Right atrium auricular region (tissue), 2 donors: ENCODE data around the gene C19orf67. TPM values are rescaled to one million over a fixed set of nuclear protein-coding genes. Genes with fewer than 3 reads are reported as not detected.

Source experiments
- DNase-seq: peaks from one replicate; pipeline ENCODE4 v3.0.0-alpha.2; 2019; ENCODE audit warnings: low spot score
- H3K27ac ChIP-seq, 2 donors: fragments of 200-600 bp; sonication (generic); 1 replicate in 1 of 2; 2 replicates in 1 of 2; pipeline ENCODE4 v1.5.1; 2016 to 2019
- H3K27me3 ChIP-seq, 2 donors: fragments of 200-600 bp; sonication (generic); one replicate each; pipeline versions ENCODE4 v1.5.1 to v1.6.0; 2017 to 2019
- H3K36me3 ChIP-seq: fragments of 200-600 bp; sonication (generic); one replicate; pipeline ENCODE4 v1.5.1; 2016
- H3K4me1 ChIP-seq, 2 donors: fragments of 200-600 bp; sonication (generic); one replicate each; pipeline versions ENCODE4 v1.5.1 to v1.6.0; 2017 to 2019
- H3K4me3 ChIP-seq, 2 donors: fragments of 200-600 bp; sonication (generic); 1 replicate in 1 of 2; 2 replicates in 1 of 2; pipeline ENCODE4 v1.5.1; 2017 to 2019; ENCODE audit warnings: mild to moderate bottlenecking in 1 of 2, moderate library complexity in 1 of 2
- H3K9me3 ChIP-seq, 2 donors: fragments of 200-600 bp; sonication (generic); one replicate each; pipeline ENCODE4 v1.5.1; 2019
- CTCF ChIP-seq, 2 donors: fragments of 200-600 bp; sonication (generic); IDR thresholded peaks; one replicate each; pipeline ENCODE4 v1.5.1; 2019; ENCODE audit warnings: antibody characterized with exemption in 2 of 2
- total RNA-seq, 2 donors: library from RNA; depleted of rRNA; stranded (reverse); fragments of >200 nt; gene quantifications; one replicate each; pipeline ENCODE4 v1.1.0, GENCODE V29; 2016

Gene C19orf67
- total RNA-seq, 2 donors from 2014 or later: not detected

DNA sequence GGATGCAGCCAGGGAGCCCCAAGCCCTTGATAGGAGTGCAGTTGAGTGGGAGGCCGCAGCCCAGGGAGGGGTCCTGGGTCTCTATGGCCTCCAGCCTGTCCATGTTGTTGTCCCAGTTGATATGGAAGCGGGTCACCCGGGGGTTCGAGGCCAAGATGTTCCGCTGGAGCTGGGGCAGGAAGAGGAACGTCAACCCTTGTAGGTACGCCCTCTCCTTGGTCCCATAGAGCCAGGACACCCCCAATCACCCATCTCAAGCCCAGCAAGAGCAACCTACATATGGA is 34.9 kb upstream of the C19orf67 start:
- no peak overlapping the region for H3K4me3 ChIP-seq
- peaks cover 0 to 40% of the 10 kb centered on the region in 2 donors for H3K4me1 ChIP-seq
- no peaks in the 10 kb centered on the region for H3K9me3 ChIP-seq
- no peak for DNase-seq
- TF ChIP-seq CTCF (IDR thresholded peaks at IDR 0.05): no peak
- H3K36me3 ChIP-seq: no peaks in the 10 kb centered on the region
- peak overlapping the region; percentile 96 to 99 for H3K27ac ChIP-seq
- H3K27me3 ChIP-seq: no peaks in the 10 kb centered on the region

DNA sequence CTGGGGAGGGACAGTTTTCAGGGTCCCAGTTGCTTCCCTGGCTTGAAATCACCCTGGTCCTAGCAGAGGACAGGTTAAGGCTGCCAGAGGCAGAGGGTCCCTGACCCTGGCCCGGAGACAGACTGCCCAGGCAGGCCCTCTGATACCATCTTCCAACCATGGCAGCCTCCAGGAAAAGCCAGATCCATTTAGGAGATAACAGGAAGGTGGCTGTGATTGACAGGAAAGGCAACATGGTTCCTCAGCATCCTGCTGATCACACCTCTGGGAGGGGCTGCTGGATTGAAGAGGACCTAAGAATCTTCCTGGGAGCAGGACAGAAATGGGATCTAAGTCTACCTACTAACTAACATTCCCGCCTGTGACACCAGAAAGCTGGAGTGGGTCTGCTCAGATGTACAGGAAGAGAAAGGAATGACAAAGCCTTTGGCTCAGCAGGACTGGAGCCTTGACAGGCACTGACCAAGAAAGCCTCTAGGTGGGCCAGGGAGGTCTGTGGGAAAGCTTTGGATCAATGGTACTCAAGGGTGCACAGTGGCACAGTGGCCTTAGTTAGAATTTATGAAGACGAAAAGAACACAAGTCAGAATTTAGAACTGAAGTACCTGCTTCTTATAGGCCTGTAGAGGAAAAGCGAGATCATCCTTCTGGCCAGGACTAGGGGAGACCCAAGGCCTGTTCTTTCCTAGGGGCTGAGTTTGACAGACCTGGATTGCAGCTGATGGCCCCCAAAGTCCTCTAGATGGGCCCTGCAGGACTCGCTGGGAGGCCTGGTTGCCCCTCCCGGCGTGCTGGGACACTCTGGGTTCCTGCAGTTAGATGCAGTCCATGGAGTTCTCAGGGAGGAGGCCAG is 34.3 kb upstream of the C19orf67 start:
- Histone ChIP-seq H3K9me3 (no peaks in the 10 kb centered on the region), H3K27ac (peak overlapping the region; percentile 96 to 99), H3K4me1 (peaks cover 0 to 46% of the 10 kb centered on the region in 2 donors), H3K27me3 (no peaks in the 10 kb centered on the region), H3K4me3 (no peak overlapping the region), H3K36me3 (no peaks in the 10 kb centered on the region)
- TF ChIP-seq CTCF (IDR thresholded peaks at IDR 0.05): no peak
- no peak for DNase-seq

GRCh38 chr19:14119146-14119545 is 33.6 kb upstream of the C19orf67 start:
- H3K9me3 ChIP-seq: no peaks in the 10 kb centered on the region
- peak overlapping the region; percentile 52 to 59 for H3K4me3 ChIP-seq
- peaks cover 0 to 53% of the 10 kb centered on the region in 2 donors for H3K4me1 ChIP-seq
- no peaks in the 10 kb centered on the region for H3K27me3 ChIP-seq
- peak overlapping the region; percentile 96 to 99 for H3K27ac ChIP-seq
- DNase-seq: no peak
- H3K36me3 ChIP-seq: no peaks in the 10 kb centered on the region
- TF ChIP-seq CTCF (IDR thresholded peaks at IDR 0.05): no peak

DNA sequence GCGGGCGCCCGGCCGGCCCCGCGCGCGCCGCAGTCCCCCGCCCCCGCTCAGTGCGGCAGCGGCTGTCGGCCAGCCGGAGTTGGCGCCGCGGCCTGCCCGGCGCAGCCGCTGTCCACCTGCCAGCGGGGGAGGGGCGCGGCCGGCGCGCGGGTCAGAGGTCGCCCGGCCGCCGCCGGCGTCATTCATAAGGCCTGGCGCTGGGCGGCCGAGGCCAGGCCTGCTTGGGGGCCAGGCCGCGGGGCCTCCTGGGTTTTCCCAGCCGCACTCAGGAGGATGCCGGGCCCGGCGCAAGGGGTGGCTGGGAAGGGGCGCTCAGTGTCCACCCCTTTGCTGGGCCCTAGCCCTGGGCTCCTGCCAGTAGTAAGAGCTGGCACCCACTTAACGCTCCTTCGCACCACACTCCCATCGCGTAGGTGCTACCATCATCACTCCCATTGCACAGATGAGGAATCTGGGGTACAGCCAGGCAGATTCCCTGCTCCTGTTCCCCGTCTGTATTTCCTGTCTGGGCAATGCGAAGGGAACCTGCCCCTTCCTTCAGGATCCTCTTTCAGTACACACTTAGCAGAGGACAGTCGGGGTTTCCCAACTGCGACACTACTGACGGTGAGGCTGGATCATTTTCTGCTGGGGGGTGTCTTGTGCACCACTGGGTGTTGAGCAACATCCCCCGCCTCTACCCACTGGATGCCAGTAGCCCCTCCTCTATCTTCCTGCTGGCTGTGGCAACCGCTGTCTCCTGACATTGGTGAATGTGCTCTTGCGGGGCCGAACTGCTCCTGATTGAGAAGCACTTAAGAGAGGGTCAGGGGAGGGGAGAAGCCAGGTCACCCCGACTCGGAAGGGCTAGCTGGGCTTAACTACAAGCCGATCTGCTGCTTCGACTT is 32.8 kb upstream of the C19orf67 start:
- H3K9me3 ChIP-seq: no peaks in the 10 kb centered on the region
- H3K4me1 ChIP-seq: peaks cover 0 to 61% of the 10 kb centered on the region in 2 donors
- H3K27me3 ChIP-seq: no peaks in the 10 kb centered on the region
- no peak for TF ChIP-seq CTCF (IDR thresholded peaks at IDR 0.05)
- no peaks in the 10 kb centered on the region for H3K36me3 ChIP-seq
- peak overlapping the region; percentile 96 to 99 for H3K27ac ChIP-seq
- DNase-seq: peak; percentile 96
- H3K4me3 ChIP-seq: peak overlapping the region; percentile 52 to 59

DNA sequence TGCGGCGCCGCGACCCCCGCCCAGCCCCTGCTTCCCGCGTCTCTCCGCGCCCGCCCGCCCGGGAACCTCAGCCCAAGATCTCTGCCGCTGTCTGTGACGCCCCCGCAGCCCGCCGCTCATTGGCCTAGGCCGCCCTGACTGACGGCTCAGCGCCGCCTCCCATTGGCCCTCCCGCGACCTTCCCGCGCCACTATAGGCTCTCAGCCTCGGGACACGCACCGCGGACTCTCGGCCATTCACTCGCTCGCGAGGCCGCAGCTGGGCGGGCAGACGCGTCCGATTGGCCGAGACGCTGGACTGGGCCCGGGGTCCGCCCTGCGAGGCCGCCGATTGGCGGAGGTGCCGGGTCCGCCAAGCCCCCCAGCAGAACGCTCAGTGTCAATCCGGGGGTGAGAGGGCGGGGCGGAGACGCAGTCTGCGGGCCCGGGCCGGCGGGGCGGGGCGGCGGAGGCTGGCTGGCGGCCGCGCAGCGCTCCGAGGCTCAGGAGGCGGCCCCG is 32.1 kb upstream of the C19orf67 start, which contains the start of gene PRKACA:
Gene PRKACA, minus strand, starts transcription at position 95 of the 497 bp plus-strand sequence. CDS start 215 bp downstream, outside the sequence.
- peak within 1 kb of the TSS; percentile 96 to 99 for H3K27ac ChIP-seq
- peaks cover 0 to 68% of the 10 kb centered on the region in 2 donors for H3K4me1 ChIP-seq
- H3K4me3 ChIP-seq: peak within 1 kb of the TSS; percentile 94 to 99
- H3K9me3 ChIP-seq: no peaks in the 10 kb centered on the region
- H3K27me3 ChIP-seq: no peaks in the 10 kb centered on the region
- no peaks in the 10 kb centered on the region for H3K36me3 ChIP-seq
- DNase-seq: peak; percentile 99
- no peak for TF ChIP-seq CTCF (IDR thresholded peaks at IDR 0.05)
